OCI-LY1 (cell line): ENCODE measurements around the gene GSC2.
"Not testable (repeated sequence)": the region's sequence is repeated elsewhere in the genome, so short reads cannot be mapped to it uniquely, and the experiment has no call there.

ENCODE experiments used
- H2AFZ ChIP-seq: fragments of 200-600 bp; sonication (generic), shearing (Covaris generic); 2 replicates; pipeline ENCODE4 v1.6.0; 2014; ENCODE audit warnings: antibody characterized with exemption, mild to moderate bottlenecking, low read length
- H3F3A ChIP-seq: fragments of 200-600 bp; sonication (generic), shearing (Covaris generic); 2 replicates; pipeline ENCODE4 v1.6.0; 2014; ENCODE audit warnings: mild to moderate bottlenecking, antibody characterized with exemption, low read length, moderate library complexity; ENCODE audit not compliant: insufficient read depth
- H3K27ac ChIP-seq: fragments of 200-600 bp; sonication (generic); 2 replicates; pipeline ENCODE4 v1.5.1; 2014; ENCODE audit warnings: low read length, mixed run types, mild to moderate bottlenecking, low read depth; ENCODE audit not compliant: poor library complexity, severe bottlenecking
- H3K27me3 ChIP-seq: fragments of 200-600 bp; sonication (generic); 2 replicates; pipeline ENCODE4 v1.6.0; 2014; ENCODE audit warnings: antibody characterized with exemption, mild to moderate bottlenecking, low read length, moderate library complexity; ENCODE audit not compliant: insufficient read depth
- H3K36me3 ChIP-seq: fragments of 200-600 bp; sonication (generic); 2 replicates; pipeline ENCODE4 v1.6.1; 2014; ENCODE audit warnings: mild to moderate bottlenecking, antibody characterized with exemption, low read length, moderate library complexity, mixed read lengths; ENCODE audit not compliant: insufficient read depth
- H3K4me1 ChIP-seq: fragments of 200-600 bp; sonication (generic); 2 replicates; pipeline ENCODE4 v1.5.1; 2014; ENCODE audit warnings: mild to moderate bottlenecking, low read length, moderate library complexity; ENCODE audit not compliant: insufficient read depth, severe bottlenecking
- H3K4me2 ChIP-seq: fragments of 200-600 bp; sonication (generic), shearing (Covaris generic); 2 replicates; pipeline ENCODE4 v1.6.1; 2014; ENCODE audit warnings: low read length
- H3K4me3 ChIP-seq: fragments of 200-600 bp; sonication (generic); 2 replicates; pipeline ENCODE4 v1.5.1; 2014; ENCODE audit warnings: low read length, low read depth, mild to moderate bottlenecking, mixed read lengths; ENCODE audit not compliant: poor library complexity, severe bottlenecking
- H3K79me2 ChIP-seq: fragments of 200-600 bp; shearing (Covaris generic); 2 replicates; pipeline ENCODE4 v1.6.1; 2016; ENCODE audit warnings: mixed run types, low read length, mixed read lengths; ENCODE audit not compliant: insufficient read depth
- H3K9ac ChIP-seq: fragments of 200-600 bp; sonication (generic), shearing (Covaris generic); 2 replicates; pipeline ENCODE4 v1.6.1; 2014; ENCODE audit warnings: mild to moderate bottlenecking, low read length, mixed read lengths
- H3K9me2 ChIP-seq: fragments of 200-600 bp; sonication (generic), shearing (Covaris generic); 2 replicates; pipeline ENCODE4 v1.6.1; 2014; ENCODE audit warnings: low read depth, mild to moderate bottlenecking, low read length, mixed read lengths
- H3K9me3 ChIP-seq: fragments of 200-600 bp; shearing (Covaris generic); 2 replicates; pipeline ENCODE4 v1.6.1; 2014; ENCODE audit warnings: low read length, mixed read lengths
- H4K20me1 ChIP-seq: fragments of 200-600 bp; sonication (generic), shearing (Covaris generic); 2 replicates; pipeline ENCODE4 v1.6.0; 2016; ENCODE audit warnings: mild to moderate bottlenecking, low read length; ENCODE audit not compliant: insufficient read depth
- EZH2 ChIP-seq: fragments of 200-600 bp; sonication (generic), shearing (Covaris generic); IDR thresholded peaks from 2 replicates; pipeline ENCODE4 v1.8.0; 2017; ENCODE audit warnings: borderline replicate concordance, mixed run types, mild to moderate bottlenecking, antibody characterized with exemption, low read length, moderate library complexity, mixed read lengths
- TF ChIP-seq, protein P1 (sequence below): fragments of 200-600 bp; sonication (generic), shearing (Covaris generic); IDR thresholded peaks from 2 replicates; pipeline ENCODE4 v1.5.1; 2017; ENCODE audit warnings: mild to moderate bottlenecking, antibody characterized with exemption, low read length, moderate library complexity, mixed read lengths

The GSC2 gene

DNA sequence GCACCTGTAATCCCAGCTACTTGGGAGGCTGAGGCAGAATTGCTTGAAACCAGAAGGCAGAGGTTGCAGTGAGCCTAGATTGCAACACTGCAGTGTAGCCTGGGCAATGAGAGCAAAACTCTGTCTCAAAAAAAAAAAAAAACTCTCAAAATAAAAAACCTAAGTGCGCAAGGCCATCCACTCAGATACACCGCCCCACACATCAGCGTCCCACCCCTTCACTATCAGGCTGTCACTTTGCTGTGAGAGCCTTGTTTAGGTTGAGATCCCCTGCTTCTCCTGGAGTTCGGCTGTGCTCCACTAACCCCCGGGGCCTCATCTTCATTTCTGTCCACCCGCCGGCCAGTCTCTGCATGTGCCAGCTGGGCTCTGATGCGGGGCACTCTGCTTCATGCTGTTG is 16.3 kb upstream of the GSC2 start:
- no peak overlapping the region for H3K27ac ChIP-seq
- TF ChIP-seq, protein P1, sequence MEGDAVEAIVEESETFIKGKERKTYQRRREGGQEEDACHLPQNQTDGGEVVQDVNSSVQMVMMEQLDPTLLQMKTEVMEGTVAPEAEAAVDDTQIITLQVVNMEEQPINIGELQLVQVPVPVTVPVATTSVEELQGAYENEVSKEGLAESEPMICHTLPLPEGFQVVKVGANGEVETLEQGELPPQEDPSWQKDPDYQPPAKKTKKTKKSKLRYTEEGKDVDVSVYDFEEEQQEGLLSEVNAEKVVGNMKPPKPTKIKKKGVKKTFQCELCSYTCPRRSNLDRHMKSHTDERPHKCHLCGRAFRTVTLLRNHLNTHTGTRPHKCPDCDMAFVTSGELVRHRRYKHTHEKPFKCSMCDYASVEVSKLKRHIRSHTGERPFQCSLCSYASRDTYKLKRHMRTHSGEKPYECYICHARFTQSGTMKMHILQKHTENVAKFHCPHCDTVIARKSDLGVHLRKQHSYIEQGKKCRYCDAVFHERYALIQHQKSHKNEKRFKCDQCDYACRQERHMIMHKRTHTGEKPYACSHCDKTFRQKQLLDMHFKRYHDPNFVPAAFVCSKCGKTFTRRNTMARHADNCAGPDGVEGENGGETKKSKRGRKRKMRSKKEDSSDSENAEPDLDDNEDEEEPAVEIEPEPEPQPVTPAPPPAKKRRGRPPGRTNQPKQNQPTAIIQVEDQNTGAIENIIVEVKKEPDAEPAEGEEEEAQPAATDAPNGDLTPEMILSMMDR = no peak
- no peak for TF ChIP-seq EZH2
- H3K4me2 ChIP-seq = no peak overlapping the region
- H3K9ac ChIP-seq = no peak overlapping the region
- no peaks in the 10 kb centered on the region for H3K79me2 ChIP-seq
- no peaks in the 10 kb centered on the region for H3K9me2 ChIP-seq
- no peak overlapping the region for H2AFZ ChIP-seq
- no peaks in the 10 kb centered on the region for H3F3A ChIP-seq
- no peaks in the 10 kb centered on the region for H4K20me1 ChIP-seq
- no peaks in the 10 kb centered on the region; the same call in 1 of the 2 replicates for H3K36me3 ChIP-seq
- peaks cover 9% of the 10 kb centered on the region for H3K4me1 ChIP-seq
- H3K9me3 ChIP-seq = no peaks in the 10 kb centered on the region
- no peak overlapping the region for H3K4me3 ChIP-seq
- peaks cover 13% of the 10 kb centered on the region for H3K27me3 ChIP-seq

DNA sequence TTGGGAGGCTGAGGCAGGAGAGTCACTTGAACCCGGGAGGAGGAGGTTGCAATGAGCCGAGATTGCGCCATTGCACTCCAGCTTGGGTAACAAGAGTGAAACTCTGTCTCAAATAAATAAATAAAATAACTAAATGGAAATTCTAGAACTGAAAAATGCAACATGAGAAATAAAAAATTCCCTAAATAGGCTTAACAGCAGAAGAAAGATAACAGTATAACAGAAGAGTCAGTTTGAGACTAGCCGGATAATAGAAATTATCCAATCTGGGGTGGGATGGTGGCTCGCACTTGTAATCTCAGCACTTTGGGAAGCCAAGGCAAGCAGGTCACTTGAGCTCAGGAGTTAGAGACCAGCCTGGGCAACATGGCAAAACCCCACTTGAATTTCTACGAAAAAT is 14.3 kb upstream of the GSC2 start:
- Histone ChIP-seq H3K9me3 (no peaks in the 10 kb centered on the region), H3K36me3 (no peaks in the 10 kb centered on the region; the same call in 1 of the 2 replicates), H3K4me2 (no peak overlapping the region), H3K4me3 (no peak overlapping the region), H3K27ac (no peak overlapping the region), H3K79me2 (no peaks in the 10 kb centered on the region), H2AFZ (no peak overlapping the region), H3F3A (no peaks in the 10 kb centered on the region), H4K20me1 (no peaks in the 10 kb centered on the region), H3K27me3 (peaks cover 7% of the 10 kb centered on the region; the same call in 1 of the 2 replicates), H3K4me1 (no peaks in the 10 kb centered on the region), H3K9me2 (no peaks in the 10 kb centered on the region), H3K9ac (no peak overlapping the region)
- TF ChIP-seq, protein P1 = no peak
- no peak for TF ChIP-seq EZH2

DNA sequence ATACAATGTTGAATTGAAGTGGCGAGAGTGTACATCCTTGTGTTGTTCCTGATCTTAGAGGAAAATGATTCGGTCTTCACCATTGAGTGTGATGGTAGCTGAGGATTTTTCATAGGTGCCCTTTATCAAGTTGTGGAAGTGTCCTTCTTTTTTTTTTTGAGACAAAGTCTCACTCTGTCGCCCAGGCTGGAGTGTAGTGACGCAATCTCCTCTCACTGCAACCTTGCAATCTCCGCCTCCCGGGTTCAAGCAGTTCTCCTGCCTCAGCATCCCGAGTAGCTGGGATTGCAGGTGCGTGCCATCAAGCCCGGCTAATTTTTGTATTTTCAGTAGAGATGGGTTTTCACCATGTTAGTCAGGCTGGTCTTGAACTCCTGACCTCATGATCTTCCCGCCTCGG is 8.6 kb upstream of the GSC2 start:
- H2AFZ ChIP-seq, H3K27me3 ChIP-seq, H3F3A ChIP-seq, H3K36me3 ChIP-seq, H3K27ac ChIP-seq, H3K4me2 ChIP-seq, H3K9me3 ChIP-seq, H3K9ac ChIP-seq, H3K79me2 ChIP-seq, H3K4me1 ChIP-seq, H4K20me1 ChIP-seq, H3K9me2 ChIP-seq, H3K4me3 ChIP-seq: not testable (repeated sequence)

DNA sequence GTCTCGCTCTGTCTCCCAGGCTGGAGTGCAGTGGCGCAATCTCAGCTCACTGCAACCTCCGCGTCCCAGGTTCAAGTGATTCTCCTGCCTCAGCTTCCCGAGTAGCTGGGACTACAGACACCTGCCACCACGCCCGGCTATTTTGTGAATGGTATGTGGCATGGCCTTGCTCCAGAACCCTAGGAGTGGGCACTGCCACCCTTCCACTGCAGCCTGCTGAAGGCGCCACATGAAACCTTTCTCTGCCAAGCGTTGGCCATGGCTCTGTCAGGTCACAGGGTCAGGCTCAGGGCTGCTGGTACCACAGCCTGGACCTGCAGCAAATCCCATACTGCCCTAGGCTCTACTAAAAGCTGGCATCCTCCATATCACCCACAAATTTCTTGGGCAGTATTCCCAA is 6.0 kb upstream of the GSC2 start:
- H4K20me1 ChIP-seq, H3K36me3 ChIP-seq, H2AFZ ChIP-seq, H3K4me2 ChIP-seq, H3K9me2 ChIP-seq, H3F3A ChIP-seq, H3K27ac ChIP-seq, H3K9me3 ChIP-seq, H3K79me2 ChIP-seq, H3K4me3 ChIP-seq, H3K27me3 ChIP-seq, H3K4me1 ChIP-seq, H3K9ac ChIP-seq: not testable (repeated sequence)
